HG03135 (cell line): Measurements from ENCODE around the gene SPTLC3.

Source experiments
- ATAC-seq: cut with Tn5 transposase; IDR thresholded peaks from one replicate; pipeline ENCODE4 v1.9.1; 2021; ENCODE audit warnings: mild to moderate bottlenecking, moderate library complexity; ENCODE audit not compliant: unreplicated experiment

SPTLC3 gene

GRCh38 chr20:13028673-13029072 lies 19.9 kb downstream of the SPTLC3 start:
- no peak for ATAC-seq

DNA sequence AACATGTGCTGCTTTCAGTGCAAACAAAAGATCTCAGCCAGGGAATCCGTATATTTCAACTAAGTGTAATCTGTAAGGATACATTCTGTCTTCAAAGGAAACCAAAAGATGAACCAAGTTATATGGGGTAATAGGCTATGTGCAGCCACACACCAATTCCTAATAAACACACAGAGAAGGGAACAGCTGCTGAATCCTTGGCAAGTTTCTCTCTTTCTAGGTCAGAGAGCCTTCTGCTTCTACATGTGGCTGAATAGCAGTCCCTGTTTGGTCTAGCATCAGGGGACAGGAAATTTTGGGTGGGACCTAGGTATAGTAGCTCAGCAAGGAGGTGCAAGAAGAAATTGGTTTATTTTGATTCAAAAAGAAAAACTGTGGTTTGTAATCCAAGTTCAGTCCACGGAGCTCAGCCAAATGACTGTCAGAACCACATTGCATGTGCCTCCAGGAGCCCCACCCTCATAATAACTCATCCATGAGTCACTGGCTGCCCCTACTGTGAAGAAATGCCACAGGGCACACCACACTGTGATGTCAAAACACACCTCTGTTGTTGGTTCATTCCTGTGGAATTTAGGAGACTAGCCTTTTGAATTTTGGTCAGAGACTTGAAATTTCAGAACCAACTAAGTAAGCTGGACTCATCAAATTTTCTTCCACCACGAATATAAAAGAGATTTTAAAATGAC lies 21.1 kb downstream of the SPTLC3 start:
- ATAC-seq, result no peak

GRCh38 chr20:13031751-13032150 lies 23.0 kb downstream of the SPTLC3 start:
- no peak for ATAC-seq

DNA sequence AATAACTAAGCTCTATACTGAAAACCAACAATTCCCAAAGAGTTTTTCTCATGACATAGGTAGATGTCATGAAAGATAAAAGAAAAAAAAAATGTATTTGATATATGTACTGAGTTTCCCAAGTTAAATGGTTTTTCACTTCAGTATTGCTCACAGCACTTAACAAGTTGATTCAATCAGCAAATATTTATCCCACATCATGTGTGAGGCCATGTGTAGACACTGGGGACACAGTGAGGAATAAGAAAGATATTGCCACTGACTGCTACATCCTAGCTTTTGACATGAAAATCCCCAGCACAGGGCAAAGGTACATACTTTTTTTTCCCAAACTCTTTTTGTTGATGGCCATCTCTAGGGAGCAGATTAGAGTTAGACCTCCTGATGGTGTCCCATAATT lies 25.3 kb downstream of the SPTLC3 start:
- no peak for ATAC-seq

GRCh38 chr20:13034936-13035335 lies 26.2 kb downstream of the SPTLC3 start:
- ATAC-seq, result no peak

DNA sequence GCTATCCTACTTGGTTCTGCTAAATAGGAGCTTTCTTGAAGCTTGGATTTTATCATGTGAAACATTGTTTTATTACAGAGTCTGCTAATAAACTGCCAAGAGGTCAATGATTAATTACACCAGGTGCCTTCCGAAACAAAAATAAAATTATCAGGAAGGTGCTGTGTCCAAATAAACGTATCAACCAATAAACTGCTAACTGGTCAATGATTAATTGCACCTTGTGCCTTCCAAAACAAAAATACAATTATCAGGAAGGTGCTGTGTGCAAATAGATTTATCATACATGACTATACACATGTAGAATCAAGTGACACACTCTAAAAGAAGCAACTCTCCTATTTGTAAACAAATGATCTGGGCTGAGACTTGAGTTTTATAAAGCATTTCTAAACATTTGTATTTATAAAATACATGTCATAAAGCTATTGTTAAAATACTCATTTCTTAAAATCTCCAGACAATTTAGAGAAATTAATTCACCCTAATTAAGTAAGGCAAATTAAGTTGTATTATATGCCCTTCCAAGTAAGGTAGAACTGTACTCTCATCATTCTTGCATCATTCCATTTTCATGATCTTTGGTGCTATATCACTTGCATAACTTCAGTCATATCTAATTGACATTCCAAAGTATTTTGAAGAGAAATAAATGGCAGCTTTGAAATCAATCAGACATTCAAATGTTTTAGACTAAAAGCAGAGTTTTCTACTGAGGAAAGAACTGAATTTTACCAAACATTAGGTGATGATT lies 26.8 kb downstream of the SPTLC3 start:
- ATAC-seq, result no peak

DNA sequence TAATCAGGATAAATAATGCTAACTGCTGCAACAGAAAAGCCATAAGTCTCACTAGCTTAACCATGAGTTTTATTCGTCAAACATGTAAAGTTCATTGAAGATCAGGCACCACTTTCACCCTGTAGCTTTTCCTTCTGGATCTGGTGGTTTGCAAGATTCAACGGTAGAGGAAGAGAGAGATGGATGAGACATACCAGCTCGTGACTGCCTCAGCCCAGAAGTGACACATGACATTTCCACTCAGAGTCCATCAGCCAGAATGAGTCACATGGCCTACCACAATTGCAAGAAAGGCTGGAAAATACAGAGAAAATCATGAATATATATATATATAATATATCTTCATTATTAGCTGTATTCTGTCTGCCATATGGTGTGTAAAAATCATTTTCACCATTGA lies 29.0 kb downstream of the SPTLC3 start:
- ATAC-seq, result no peak

GRCh38 chr20:13041574-13042457 lies 33.0 kb downstream of the SPTLC3 start:
- no peak for ATAC-seq

GRCh38 chr20:13042458-13042794 lies 33.7 kb downstream of the SPTLC3 start:
- no peak for ATAC-seq

- no peak for ATAC-seq
Observed at GRCh38 chr20:13046409-13046808, 37.6 kb downstream of the SPTLC3 start.

DNA sequence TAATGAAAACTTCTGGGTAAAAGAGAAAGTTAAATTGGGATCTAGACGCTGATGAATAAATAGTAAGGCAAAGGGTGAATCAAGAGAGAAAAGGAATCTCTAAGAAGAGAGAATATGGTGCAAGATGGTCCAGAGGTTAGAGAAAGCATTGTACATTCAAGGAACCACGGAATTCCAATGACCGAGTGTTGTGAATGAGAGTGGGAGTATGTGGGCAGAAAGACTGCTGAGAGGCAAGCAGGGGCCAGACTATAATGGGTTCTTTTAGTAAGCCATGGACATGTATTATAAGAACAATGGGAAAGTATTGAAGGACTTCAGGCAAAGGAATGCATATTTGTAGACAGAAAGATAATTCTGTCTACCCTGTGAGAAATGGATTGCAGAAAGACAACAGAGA lies 45.2 kb downstream of the SPTLC3 start:
- no peak for ATAC-seq

DNA sequence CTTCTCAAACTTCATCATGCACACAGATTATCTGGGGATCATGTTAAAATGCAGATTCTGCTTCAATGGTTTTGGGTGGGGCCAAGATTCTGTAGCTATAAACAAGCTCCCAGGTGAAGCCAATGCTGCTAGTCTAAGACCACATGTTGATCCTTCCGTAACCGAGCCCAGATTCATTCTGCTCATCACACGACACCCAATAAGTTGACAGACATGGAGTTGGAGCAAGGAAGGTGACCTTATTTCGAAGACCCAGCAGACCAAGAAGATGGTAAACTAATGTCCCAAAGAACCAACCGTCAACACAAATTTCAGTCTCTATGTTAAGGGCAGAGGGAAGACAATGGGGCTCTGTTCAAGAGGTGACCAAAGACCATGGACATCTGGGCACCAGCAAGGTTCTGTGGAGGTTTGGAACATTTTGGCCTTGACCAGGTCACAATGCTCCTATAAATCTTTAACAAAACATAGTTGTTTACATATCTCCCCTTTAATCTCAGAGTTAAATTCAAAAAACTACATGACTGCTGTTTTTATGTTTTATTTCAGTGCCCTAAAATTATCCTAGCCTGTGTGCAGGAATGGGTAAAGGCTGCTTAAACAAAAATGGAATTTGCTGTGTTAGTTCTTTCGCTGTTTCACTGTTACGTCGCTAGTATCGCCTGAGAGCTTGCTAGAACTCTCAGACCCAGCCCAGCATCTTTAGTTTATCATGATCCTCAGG lies 50.1 kb downstream of the SPTLC3 start:
- no peak for ATAC-seq

GRCh38 chr20:13059398-13060136 lies 50.8 kb downstream of the SPTLC3 start:
- ATAC-seq, result no peak

- no peak for ATAC-seq
Observed at GRCh38 chr20:13060327-13060726, 51.6 kb downstream of the SPTLC3 start.

GRCh38 chr20:13061381-13061780 lies 52.6 kb downstream of the SPTLC3 start:
- no peak for ATAC-seq

- ATAC-seq, result no peak
Observed at GRCh38 chr20:13062789-13063188, 54.0 kb downstream of the SPTLC3 start.

DNA sequence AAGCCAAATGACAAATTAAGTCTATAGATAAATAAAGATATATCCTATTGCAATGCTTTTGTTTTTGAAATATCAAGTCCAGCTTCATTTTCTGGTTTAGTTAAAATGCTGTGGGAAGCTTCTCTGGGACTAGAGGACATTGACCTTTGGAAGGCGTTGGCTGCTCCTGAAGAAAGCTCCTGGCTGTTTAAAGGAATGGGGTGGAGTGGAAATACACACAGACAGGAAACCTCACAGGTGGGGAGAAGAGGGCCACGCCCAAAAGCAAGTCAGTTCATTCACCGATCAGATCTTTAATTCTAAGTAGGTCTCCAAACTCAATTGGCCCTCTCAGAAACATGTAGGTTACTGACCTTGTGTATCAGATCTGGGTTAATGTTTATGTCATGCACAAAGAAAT lies 59.6 kb downstream of the SPTLC3 start:
- no peak for ATAC-seq

DNA sequence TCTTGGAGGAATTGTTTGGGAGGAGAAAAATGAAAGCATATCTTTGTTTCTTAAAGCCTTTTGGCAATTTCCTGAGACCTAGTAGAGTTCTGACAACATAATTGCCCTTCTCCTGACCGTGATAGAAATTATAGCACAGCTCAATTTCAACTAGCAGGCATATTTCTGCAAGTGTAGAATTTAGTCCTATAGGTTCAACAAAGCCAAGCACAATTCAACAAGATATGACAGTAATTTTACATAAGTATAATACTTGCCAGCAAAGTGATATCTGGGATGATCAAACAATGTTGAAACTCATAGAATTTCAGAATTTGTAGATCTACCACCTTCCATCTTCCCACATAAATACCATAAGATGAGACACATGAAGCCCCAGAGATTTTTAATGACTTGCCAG lies 73.1 kb downstream of the SPTLC3 start:
- ATAC-seq, result no peak

- ATAC-seq, result no peak
Observed at GRCh38 chr20:13082378-13082777, 73.6 kb downstream of the SPTLC3 start.

DNA sequence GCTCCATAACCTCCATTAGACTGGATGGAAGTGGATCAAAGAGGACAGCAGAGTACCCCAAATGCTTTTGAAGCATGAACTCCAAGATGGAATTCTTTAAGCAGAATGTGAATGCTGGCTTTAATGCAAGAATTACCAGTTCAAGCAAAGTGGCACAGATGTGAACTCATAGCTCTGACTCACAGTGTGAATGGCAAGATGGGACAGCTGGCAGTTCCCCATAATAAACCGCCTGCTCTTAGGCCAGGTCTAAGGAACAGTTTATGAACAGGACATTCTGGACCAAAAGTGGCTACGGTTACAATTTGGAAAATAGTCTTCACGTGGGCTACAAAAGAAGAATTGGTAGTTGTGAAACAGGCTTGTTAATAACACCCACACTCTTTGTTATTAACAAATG lies 76.5 kb downstream of the SPTLC3 start:
- ATAC-seq, result no peak
